Midbrain (tissue), 1 donor: Measurements from ENCODE around the gene PTPRK.

Source experiments
- DNase-seq: peaks from one replicate; lab custom pipeline; 2025; lab: John Stamatoyannopoulos, UW

PTPRK gene

GRCh38 chr6:128284128-128284527 is 236.3 kb downstream of the PTPRK start:
- no peak for DNase-seq

- no peak for DNase-seq
Observed at GRCh38 chr6:128282961-128283360, 237.4 kb downstream of the PTPRK start.

GRCh38 chr6:128280960-128281359 is 239.4 kb downstream of the PTPRK start:
- no peak for DNase-seq

- DNase-seq: no peak
Observed at GRCh38 chr6:128280066-128280465, 240.3 kb downstream of the PTPRK start.

- DNase-seq: no peak
Observed at GRCh38 chr6:128278836-128279235, 241.6 kb downstream of the PTPRK start.

GRCh38 chr6:128277379-128277778 is 243.0 kb downstream of the PTPRK start:
- no peak for DNase-seq

- DNase-seq: no peak
Observed at GRCh38 chr6:128276311-128276710, 244.1 kb downstream of the PTPRK start.

GRCh38 chr6:128275681-128276080 is 244.7 kb downstream of the PTPRK start:
- no peak for DNase-seq

- no peak for DNase-seq
Observed at GRCh38 chr6:128275030-128275429, 245.4 kb downstream of the PTPRK start.

GRCh38 chr6:128271527-128271926 is 248.9 kb downstream of the PTPRK start:
- no peak for DNase-seq

- no peak for DNase-seq
Observed at GRCh38 chr6:128271011-128271410, 249.4 kb downstream of the PTPRK start.

GRCh38 chr6:128266946-128267345 is 253.5 kb downstream of the PTPRK start:
- DNase-seq: no peak

GRCh38 chr6:128265706-128266105 is 254.7 kb downstream of the PTPRK start:
- no peak for DNase-seq

GRCh38 chr6:128259730-128260685 is 260.4 kb downstream of the PTPRK start:
- DNase-seq: no peak

- DNase-seq: no peak
Observed at GRCh38 chr6:128259029-128259724, 261.2 kb downstream of the PTPRK start.

GRCh38 chr6:128256095-128256494 is 264.3 kb downstream of the PTPRK start:
- DNase-seq: no peak

- no peak for DNase-seq
Observed at GRCh38 chr6:128252341-128253176, 267.8 kb downstream of the PTPRK start.

GRCh38 chr6:128251445-128252340 is 268.7 kb downstream of the PTPRK start:
- DNase-seq: no peak

- DNase-seq: no peak
Observed at GRCh38 chr6:128250370-128251070, 269.9 kb downstream of the PTPRK start.

- no peak for DNase-seq
Observed at GRCh38 chr6:128249429-128249828, 271.0 kb downstream of the PTPRK start.
